ENCODE measurements around the gene KLC3.

- no peak for TF ChIP-seq ARNTL (CRISPR knock-in tag; IDR thresholded peaks at IDR 0.05; ENCODE audit: borderline replicate concordance, low read depth)
- no peak for TF ChIP-seq ZNF70 (CRISPR knock-in tag; IDR thresholded peaks at IDR 0.05)
- TF ChIP-seq ZFP3 (CRISPR knock-in tag; IDR thresholded peaks at IDR 0.05) = no peak
- TF ChIP-seq PATZ1 (CRISPR knock-in tag; IDR thresholded peaks at IDR 0.05; ENCODE audit: borderline replicate concordance) = no peak
- TF ChIP-seq RARB (CRISPR knock-in tag; IDR thresholded peaks at IDR 0.05) = no peak
- no peak for TF ChIP-seq POU6F1 (CRISPR knock-in tag; IDR thresholded peaks at IDR 0.05; ENCODE audit: borderline replicate concordance, low read depth)
- TF ChIP-seq TCF4 (CRISPR knock-in tag; IDR thresholded peaks at IDR 0.05; ENCODE audit: borderline replicate concordance) = no peak
- no peak for TF ChIP-seq SNAI2 (CRISPR knock-in tag; IDR thresholded peaks at IDR 0.05)
- TF ChIP-seq TSHZ2 (CRISPR knock-in tag; IDR thresholded peaks at IDR 0.05) = no peak
- no peak for TF ChIP-seq ZC3H10 (CRISPR knock-in tag; IDR thresholded peaks at IDR 0.05)
- no peak for TF ChIP-seq CSRNP3 (CRISPR knock-in tag; IDR thresholded peaks at IDR 0.05)
- no peak for TF ChIP-seq ISL1 (CRISPR knock-in tag; IDR thresholded peaks at IDR 0.05)
These were observed 34.0 kb upstream of the KLC3 start for GRCh38 chr19:45306518-45307027.

All from SK-N-SH treated with all-trans-retinoic acid at 6 μM for 48 hours (cell line).